CD8-positive, alpha-beta memory T cell (primary cell): ENCODE measurements around the gene SLC12A6. TPM values are rescaled to one million over a fixed set of nuclear protein-coding genes. Genes with fewer than 3 reads are reported as not detected.
A peak's percentile ranks its signal among the peaks of the same experiment; 100 is the strongest.

ENCODE experiments used
- CTCF ChIA-PET: fragments of 350-600 bp; sonication (Branson Sonifier 250); formaldehyde crosslinking; loops from one replicate; lab custom pipeline; 2021; ENCODE audit warnings: antibody characterized with exemption; lab: Charles Lee
- POLR2A ChIA-PET: fragments of 350-600 bp; sonication (Branson Sonifier 250); formaldehyde crosslinking; loops from one replicate; lab custom pipeline; 2021; ENCODE audit warnings: antibody characterized with exemption; lab: Charles Lee
- DNase-seq, 5 donors: peaks; one replicate each; pipeline versions ENCODE4 v3.0.0 to v3.0.0-alpha.2; 2020 to 2022; ENCODE audit warnings: mixed read lengths in 1 of 5
- H3K27ac ChIP-seq: one replicate; pipeline ENCODE4 v1.7.0; 2013; ENCODE audit warnings: low read depth, mild to moderate bottlenecking, low read length, moderate library complexity
- H3K27me3 ChIP-seq: 2 replicates; pipeline ENCODE4 v1.7.0; 2013; ENCODE audit warnings: low read length, mild to moderate bottlenecking; ENCODE audit not compliant: insufficient read depth, poor library complexity, severe bottlenecking
- H3K36me3 ChIP-seq: 2 replicates; pipeline ENCODE4 v1.7.0; 2013; ENCODE audit warnings: mild to moderate bottlenecking, low read length, moderate library complexity; ENCODE audit not compliant: insufficient read depth
- H3K4me1 ChIP-seq: 2 replicates; pipeline ENCODE4 v1.7.0; 2013; ENCODE audit warnings: mild to moderate bottlenecking, low read length, moderate library complexity; ENCODE audit not compliant: insufficient read depth
- H3K4me3 ChIP-seq: 2 replicates; pipeline ENCODE4 v1.7.0; 2013; ENCODE audit warnings: mild to moderate bottlenecking, low read length
- H3K9me3 ChIP-seq: 2 replicates; pipeline ENCODE4 v1.7.0; 2013; ENCODE audit warnings: mild to moderate bottlenecking, low read length
- H3K27ac Mint-ChIP-seq, 8 donors: one replicate each; pipeline ENCODE4 v1.8.0; 2020 to 2021; ENCODE audit warnings: mixed read lengths in 8 of 8, mild to moderate bottlenecking in 6 of 8, inconsistent platforms in 3 of 8, moderate library complexity in 3 of 8
- H3K27me3 Mint-ChIP-seq, 2 donors: one replicate each; pipeline ENCODE4 v1.8.0; 2020 to 2021; ENCODE audit warnings: mixed read lengths in 2 of 2, mild to moderate bottlenecking in 1 of 2, moderate library complexity in 1 of 2
- H3K36me3 Mint-ChIP-seq, 3 donors: one replicate each; pipeline ENCODE4 v1.8.0; 2020 to 2021; ENCODE audit warnings: mixed read lengths in 3 of 3, inconsistent platforms in 1 of 3, mild to moderate bottlenecking in 1 of 3
- H3K4me1 Mint-ChIP-seq, 3 donors: one replicate each; pipeline ENCODE4 v1.8.0; 2020 to 2021; ENCODE audit warnings: mixed read lengths in 3 of 3, inconsistent platforms in 1 of 3, mild to moderate bottlenecking in 1 of 3
- H3K4me3 Mint-ChIP-seq, 7 donors: one replicate each; pipeline ENCODE4 v1.8.0; 2020 to 2021; ENCODE audit warnings: mixed read lengths in 7 of 7, mild to moderate bottlenecking in 6 of 7, moderate library complexity in 4 of 7, inconsistent platforms in 2 of 7
- H3K9me3 Mint-ChIP-seq, 5 donors: one replicate each; pipeline ENCODE4 v1.8.0; 2020 to 2022; ENCODE audit warnings: mixed read lengths in 5 of 5, mild to moderate bottlenecking in 3 of 5, moderate library complexity in 2 of 5, inconsistent platforms in 1 of 5
- polyA plus RNA-seq: library from polyadenylated mRNA; unstranded; fragments of 300-500 nt; fragmentation: Illumina TruSeq; gene quantifications from one replicate; pipeline ENCODE4 v1.2.3, GENCODE V29; 2021
- total RNA-seq, 2 experiments: library from RNA; stranded (reverse); gene quantifications; one replicate each; pipeline ENCODE4 v1.2.3, GENCODE V29; 2021

Gene SLC12A6
- total and polyA plus RNA-seq, 3 experiments from 2014 or later: 7.1 to 20.6 (median 19.2) TPM

DNA sequence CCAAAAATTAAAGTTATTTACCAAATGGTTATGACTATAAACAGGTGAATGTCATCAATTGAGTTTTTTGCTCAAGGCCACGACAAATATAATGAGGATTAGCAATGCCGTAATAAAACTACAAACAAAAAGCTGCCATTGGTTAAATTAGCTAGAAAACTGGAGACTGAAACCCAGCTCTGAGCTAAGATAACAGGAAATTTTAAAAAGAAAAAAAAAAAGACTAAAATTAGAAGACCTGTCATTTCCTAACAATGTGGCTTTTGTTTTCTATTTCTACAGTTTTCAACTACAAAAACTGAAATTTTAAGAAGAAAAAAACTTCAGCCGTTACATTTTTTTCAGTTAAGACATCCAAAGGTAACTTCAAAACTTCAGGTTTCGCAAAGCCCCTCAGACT lies 9.7 kb downstream of the SLC12A6 start:
- DNase-seq: no peak
- H3K27ac Mint-ChIP-seq: peak overlapping the region in 5 of 8 donors; percentile 11 to 59 (median 40)
- no peaks in the 10 kb centered on the region for H3K27me3 Mint-ChIP-seq
- Histone ChIP-seq H3K9me3 (no peaks in the 10 kb centered on the region), H3K4me1 (peaks cover 54% of the 10 kb centered on the region), H3K27me3 (no peaks in the 10 kb centered on the region), H3K27ac (no peak overlapping the region), H3K4me3 (peak overlapping the region; percentile 18), H3K36me3 (no peaks in the 10 kb centered on the region)
- ChIA-PET POLR2A (interaction anchor here (0.6 to 2.7 kb wide), 7 partner anchors 7 to 226 kb away, joined by 3 to 21 read pairs (median 3); partner anchors contain the start of genes LPCAT4 and SLC12A6), CTCF (interaction anchor here (0.9 to 4.4 kb wide), 8 partner anchors 8 to 256 kb away, joined by 3 to 28 read pairs (median 4); partner anchors contain the start of genes GOLGA8B, LPCAT4, NOP10 and NUTM1)
- H3K36me3 Mint-ChIP-seq: peaks cover 0 to 4% (median 0%) of the 10 kb centered on the region in 3 donors
- H3K4me3 Mint-ChIP-seq: peak overlapping the region in 3 of 7 donors; percentile 7 to 51 (median 49)
- peaks cover 44 to 72% (median 71%) of the 10 kb centered on the region in 3 donors for H3K4me1 Mint-ChIP-seq
- no peaks in the 10 kb centered on the region for H3K9me3 Mint-ChIP-seq

DNA sequence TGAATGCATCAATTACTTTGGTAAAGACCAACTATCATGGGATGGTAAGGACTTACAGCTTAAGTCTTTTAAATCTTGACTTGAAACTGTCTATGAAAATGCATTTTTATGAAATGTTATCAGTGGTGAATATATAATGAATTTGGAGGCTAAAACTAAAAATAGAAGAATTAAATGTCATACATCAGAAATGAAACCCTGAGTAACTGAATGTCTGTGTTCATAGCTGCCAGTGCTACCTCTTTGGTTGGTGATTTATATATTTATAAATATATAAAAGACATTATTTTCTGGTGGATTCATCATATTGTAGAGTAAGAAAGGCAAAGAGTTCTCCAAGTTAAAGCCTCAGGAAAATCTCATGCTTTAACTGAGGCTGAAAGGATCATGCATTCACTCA lies 12.2 kb downstream of the SLC12A6 start:
- CTCF ChIA-PET: interaction anchor here (1.1 to 1.2 kb wide), 3 partner anchors 21 to 84 kb away, joined by 3 to 6 read pairs (median 4); partner anchors contain the start of gene LPCAT4
- POLR2A ChIA-PET: no interaction called here
- Histone ChIP-seq H3K4me1 (peaks cover 32% of the 10 kb centered on the region), H3K9me3 (no peaks in the 10 kb centered on the region), H3K36me3 (no peaks in the 10 kb centered on the region), H3K27ac (no peak overlapping the region), H3K4me3 (no peak overlapping the region), H3K27me3 (no peaks in the 10 kb centered on the region)
- Mint-ChIP-seq H3K27ac (peak overlapping the region in 1 of 8 donors; percentile 19), H3K4me1 (peaks cover 30 to 56% (median 55%) of the 10 kb centered on the region in 3 donors), H3K9me3 (no peaks in the 10 kb centered on the region), H3K4me3 (no peak overlapping the region), H3K27me3 (no peaks in the 10 kb centered on the region), H3K36me3 (peaks cover 0 to 4% (median 2%) of the 10 kb centered on the region in 3 donors)
- no peak for DNase-seq

DNA sequence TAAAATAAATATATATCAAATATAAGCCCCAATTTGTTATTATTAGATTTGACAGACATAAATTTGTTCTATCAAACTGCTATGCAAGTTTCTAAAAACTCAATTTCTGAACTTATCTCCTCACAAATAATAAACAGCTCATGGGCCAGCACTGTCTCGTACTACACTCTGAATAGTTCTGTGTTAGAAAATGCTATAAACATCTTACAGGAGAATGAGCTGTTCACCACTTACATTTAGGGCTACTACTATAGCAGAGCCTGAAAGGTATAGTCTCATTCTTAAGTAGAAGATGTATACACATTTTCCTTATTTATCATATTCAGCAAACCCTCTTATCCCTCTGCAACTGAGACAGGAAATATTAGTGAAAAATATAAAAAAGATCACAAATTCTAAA lies 12.6 kb downstream of the SLC12A6 start:
- H3K4me3 Mint-ChIP-seq: no peak overlapping the region
- POLR2A ChIA-PET: interaction anchor here (0.5 kb wide), 1 partner anchor 11 kb away, joined by 4 read pairs; no protein-coding TSS in a partner anchor
- H3K27ac ChIP-seq: no peak overlapping the region

GRCh38 chr15:34323217-34323616 lies 14.4 kb downstream of the SLC12A6 start:
- H3K36me3 ChIP-seq: no peaks in the 10 kb centered on the region
- no peaks in the 10 kb centered on the region for H3K27me3 Mint-ChIP-seq
- no peaks in the 10 kb centered on the region for H3K9me3 ChIP-seq
- H3K4me3 Mint-ChIP-seq: peak overlapping the region in 1 of 7 donors; percentile 40
- ChIA-PET CTCF (no interaction called here), POLR2A (interaction anchor here (1.3 kb wide), 1 partner anchor 14 kb away, joined by 3 read pairs; the partner anchor contains the start of gene SLC12A6)
- H3K4me3 ChIP-seq: no peak overlapping the region
- no peaks in the 10 kb centered on the region for H3K9me3 Mint-ChIP-seq
- no peaks in the 10 kb centered on the region for H3K27me3 ChIP-seq
- H3K27ac Mint-ChIP-seq: peak overlapping the region in 1 of 8 donors; percentile 29
- H3K36me3 Mint-ChIP-seq: peaks cover 0 to 7% (median 2%) of the 10 kb centered on the region in 3 donors
- H3K27ac ChIP-seq: no peak overlapping the region
- DNase-seq: no peak
- peaks cover 27 to 52% (median 51%) of the 10 kb centered on the region in 3 donors for H3K4me1 Mint-ChIP-seq
- peaks cover 18% of the 10 kb centered on the region for H3K4me1 ChIP-seq

More for the DNA sequence above, 12.6 kb downstream of the SLC12A6 start:
- Mint-ChIP-seq H3K9me3 (no peaks in the 10 kb centered on the region), H3K27ac (no peak overlapping the region), H3K27me3 (no peaks in the 10 kb centered on the region), H3K4me1 (peaks cover 29 to 56% (median 55%) of the 10 kb centered on the region in 3 donors), H3K36me3 (peaks cover 0 to 4% (median 2%) of the 10 kb centered on the region in 3 donors)
- no peaks in the 10 kb centered on the region for H3K36me3 ChIP-seq
- H3K4me3 ChIP-seq: no peak overlapping the region
- no peaks in the 10 kb centered on the region for H3K9me3 ChIP-seq
- no peak for DNase-seq
- CTCF ChIA-PET: interaction anchor here (1.2 kb wide), 2 partner anchors 21 to 83 kb away, joined by 3 to 4 read pairs; no protein-coding TSS in a partner anchor
- peaks cover 28% of the 10 kb centered on the region for H3K4me1 ChIP-seq
- no peaks in the 10 kb centered on the region for H3K27me3 ChIP-seq

DNA sequence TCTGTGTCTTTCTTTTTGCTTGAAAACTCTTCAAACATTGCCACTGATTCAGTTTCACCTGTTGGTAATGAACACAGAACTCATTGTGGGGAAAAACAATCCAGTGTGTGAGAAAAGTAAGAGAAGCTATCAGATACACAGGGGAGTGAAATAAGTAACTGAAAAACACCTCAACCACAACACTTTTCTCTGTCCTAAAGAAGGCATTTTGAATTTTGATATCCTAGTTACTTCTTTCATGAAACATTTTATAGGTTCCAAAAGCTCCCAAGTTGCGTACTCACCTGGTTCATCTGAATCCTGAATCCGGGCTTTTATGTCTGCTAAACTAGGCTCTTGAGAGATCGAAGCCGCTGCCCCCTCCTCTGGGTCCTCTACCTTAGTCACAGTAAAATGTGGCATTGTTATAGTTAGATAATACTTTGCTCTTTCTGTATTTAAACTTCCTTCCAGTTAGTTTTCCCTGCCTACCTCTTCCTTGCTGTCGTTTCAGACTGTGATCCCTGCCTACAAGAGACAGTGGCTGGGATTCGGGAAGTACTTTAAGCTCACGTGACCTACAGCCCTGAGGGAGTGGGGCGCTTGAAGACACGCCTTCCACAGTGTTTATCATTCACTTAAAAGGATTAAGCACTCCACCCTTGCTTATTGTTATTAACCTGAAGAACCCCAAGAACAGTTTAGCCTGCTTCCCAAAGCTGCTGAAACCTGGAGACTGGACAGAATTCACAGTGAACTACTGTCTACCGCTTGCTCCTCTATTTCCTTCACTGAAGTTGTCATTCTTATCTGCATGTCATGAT lies 19.1 kb downstream of the SLC12A6 start:
- Histone ChIP-seq H3K9me3 (no peaks in the 10 kb centered on the region), H3K36me3 (no peaks in the 10 kb centered on the region), H3K27me3 (no peaks in the 10 kb centered on the region), H3K4me3 (peak overlapping the region; percentile 57), H3K27ac (no peak overlapping the region), H3K4me1 (peaks cover 11% of the 10 kb centered on the region)
- Mint-ChIP-seq H3K4me3 (peak overlapping the region; percentile 77 to 97 (median 92)), H3K27ac (peak overlapping the region in 7 of 8 donors; percentile 76 to 98 (median 90)), H3K27me3 (no peaks in the 10 kb centered on the region), H3K4me1 (peaks cover 34 to 60% (median 51%) of the 10 kb centered on the region in 3 donors), H3K9me3 (no peaks in the 10 kb centered on the region), H3K36me3 (peaks cover 10 to 19% (median 10%) of the 10 kb centered on the region in 3 donors)
- ChIA-PET POLR2A (interaction anchor here (1.0 to 2.6 kb wide), 2 partner anchors 10 to 19 kb away, joined by 4 to 13 read pairs; partner anchors contain the start of gene SLC12A6), CTCF (interaction anchor here (0.7 to 2.4 kb wide), 6 partner anchors 10 to 49 kb away, joined by 3 to 14 read pairs (median 3); partner anchors contain the start of genes LPCAT4, NOP10, NUTM1 and SLC12A6)
- peak in 1 of 5 donors; percentile 39 for DNase-seq

DNA sequence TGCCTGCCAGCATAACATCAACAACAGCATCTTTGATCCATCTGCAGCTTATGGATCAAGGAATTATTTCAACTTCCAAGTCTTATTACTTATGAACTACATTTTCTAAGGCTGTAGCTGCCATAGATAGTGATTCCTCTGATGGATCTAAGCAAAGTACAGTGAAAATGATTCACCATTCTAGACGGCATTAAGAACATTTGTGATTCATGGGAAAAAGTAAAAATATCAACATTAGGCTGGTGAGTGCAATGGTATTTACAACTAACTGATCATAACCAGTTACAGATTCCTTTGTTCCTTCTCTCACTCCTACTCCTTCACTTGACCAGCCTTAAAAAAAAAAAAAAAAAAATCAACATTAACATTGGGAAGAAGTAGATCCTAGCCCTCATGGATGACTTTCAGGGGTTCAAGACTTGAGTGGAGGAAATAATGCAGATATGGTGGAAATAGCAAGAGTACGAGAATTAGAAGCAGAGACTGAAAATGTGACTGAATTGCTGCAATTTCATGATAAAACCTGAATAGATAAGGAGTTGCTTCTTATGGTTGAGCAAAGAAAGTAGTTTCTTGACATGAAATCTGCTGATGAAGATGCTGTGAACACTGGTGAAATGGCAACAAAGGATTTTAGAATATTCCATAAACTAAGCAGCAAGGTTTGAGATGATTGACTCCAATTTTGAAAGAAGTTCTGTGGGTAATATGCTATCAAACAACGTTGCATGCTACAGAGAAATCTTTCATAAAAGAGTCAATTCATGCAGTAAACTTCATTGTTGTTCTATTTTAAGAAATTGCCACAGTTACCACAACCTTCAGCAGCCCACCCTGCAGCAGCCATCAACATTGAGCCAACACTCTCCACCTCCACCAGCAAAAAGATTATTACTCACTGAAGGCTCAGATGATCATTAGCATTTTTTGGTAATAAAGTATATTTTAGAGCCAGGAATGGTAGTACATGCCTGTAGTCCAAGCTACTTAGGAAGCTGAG lies 22.8 kb downstream of the SLC12A6 start:
- POLR2A ChIA-PET: interaction anchor here (0.6 kb wide), 1 partner anchor 10 kb away, joined by 4 read pairs; no protein-coding TSS in a partner anchor

GRCh38 chr15:34311563-34311962 lies 26.0 kb downstream of the SLC12A6 start:
- Histone ChIP-seq H3K27ac (no peak overlapping the region), H3K4me3 (no peak overlapping the region), H3K4me1 (peaks cover 4% of the 10 kb centered on the region), H3K36me3 (no peaks in the 10 kb centered on the region), H3K9me3 (no peaks in the 10 kb centered on the region), H3K27me3 (no peaks in the 10 kb centered on the region)
- ChIA-PET POLR2A (no interaction called here), CTCF (no interaction called here)
- Mint-ChIP-seq H3K4me1 (peaks cover 26 to 45% (median 33%) of the 10 kb centered on the region in 3 donors), H3K27me3 (no peaks in the 10 kb centered on the region), H3K9me3 (no peaks in the 10 kb centered on the region), H3K4me3 (no peak overlapping the region), H3K36me3 (peaks cover 10 to 33% (median 14%) of the 10 kb centered on the region in 3 donors), H3K27ac (no peak overlapping the region)
- DNase-seq: no peak

More for the DNA sequence above, 22.8 kb downstream of the SLC12A6 start:
- Histone ChIP-seq H3K36me3 (no peaks in the 10 kb centered on the region), H3K9me3 (no peaks in the 10 kb centered on the region), H3K27ac (no peak overlapping the region), H3K4me3 (no peak overlapping the region), H3K4me1 (peaks cover 11% of the 10 kb centered on the region), H3K27me3 (no peaks in the 10 kb centered on the region)
- Mint-ChIP-seq H3K27ac (peak overlapping the region in 1 of 8 donors; percentile 39), H3K27me3 (no peaks in the 10 kb centered on the region), H3K36me3 (peaks cover 10 to 31% (median 14%) of the 10 kb centered on the region in 3 donors), H3K4me1 (peaks cover 36 to 54% (median 53%) of the 10 kb centered on the region in 3 donors), H3K9me3 (no peaks in the 10 kb centered on the region), H3K4me3 (peak overlapping the region in 3 of 7 donors; percentile 39 to 59 (median 48))
- no peak for DNase-seq
- CTCF ChIA-PET: interaction anchor here (1.2 kb wide), 1 partner anchor 15 kb away, joined by 3 read pairs; no protein-coding TSS in a partner anchor
